Astrocyte of the cerebellum (primary cell): ENCODE results near the gene BBS9.

Experiments used
- DNase-seq: peaks from one replicate; pipeline ENCODE4 v3.0.0-alpha.2; 2011; ENCODE audit warnings: low read depth
- H3K4me3 ChIP-seq: 2 replicates; pipeline ENCODE4 v1.5.1; 2011; ENCODE audit warnings: mild to moderate bottlenecking, low read depth, low read length, moderate library complexity
- in situ Hi-C: cut with HindIII; loops from 2 replicates; pipeline ENCODE4 v1.10.0; 2017; ENCODE audit warnings: low sequenced_read_pairs
- TF ChIP-seq, protein P1 (sequence below): IDR thresholded peaks from 2 replicates; pipeline ENCODE4 v1.5.1; 2012; ENCODE audit warnings: low read length, low read depth, moderate library complexity, mild to moderate bottlenecking; ENCODE audit errors: missing control alignments

BBS9 gene

DNA sequence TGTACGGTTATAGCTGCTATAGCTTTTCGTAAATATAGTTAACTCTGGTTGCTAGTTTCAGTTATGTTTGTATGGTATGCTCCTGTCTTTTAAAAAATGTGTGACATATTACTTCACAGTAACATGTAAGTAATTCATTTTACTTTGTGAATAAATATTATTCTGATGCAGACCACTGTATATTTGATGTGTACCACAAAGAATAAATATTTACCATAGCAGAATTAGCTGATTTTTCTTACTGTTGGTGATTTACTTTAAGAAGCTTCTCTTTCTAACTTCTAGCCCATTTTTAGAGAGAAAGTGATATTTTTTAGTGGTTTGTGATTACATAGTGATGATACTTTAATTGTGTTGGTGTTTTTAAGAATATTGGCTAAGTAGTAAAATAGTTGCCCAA is 292.8 kb downstream of the BBS9 start:
- in situ Hi-C loops = no loop called here
- no peak for DNase-seq
- TF ChIP-seq, protein P1, sequence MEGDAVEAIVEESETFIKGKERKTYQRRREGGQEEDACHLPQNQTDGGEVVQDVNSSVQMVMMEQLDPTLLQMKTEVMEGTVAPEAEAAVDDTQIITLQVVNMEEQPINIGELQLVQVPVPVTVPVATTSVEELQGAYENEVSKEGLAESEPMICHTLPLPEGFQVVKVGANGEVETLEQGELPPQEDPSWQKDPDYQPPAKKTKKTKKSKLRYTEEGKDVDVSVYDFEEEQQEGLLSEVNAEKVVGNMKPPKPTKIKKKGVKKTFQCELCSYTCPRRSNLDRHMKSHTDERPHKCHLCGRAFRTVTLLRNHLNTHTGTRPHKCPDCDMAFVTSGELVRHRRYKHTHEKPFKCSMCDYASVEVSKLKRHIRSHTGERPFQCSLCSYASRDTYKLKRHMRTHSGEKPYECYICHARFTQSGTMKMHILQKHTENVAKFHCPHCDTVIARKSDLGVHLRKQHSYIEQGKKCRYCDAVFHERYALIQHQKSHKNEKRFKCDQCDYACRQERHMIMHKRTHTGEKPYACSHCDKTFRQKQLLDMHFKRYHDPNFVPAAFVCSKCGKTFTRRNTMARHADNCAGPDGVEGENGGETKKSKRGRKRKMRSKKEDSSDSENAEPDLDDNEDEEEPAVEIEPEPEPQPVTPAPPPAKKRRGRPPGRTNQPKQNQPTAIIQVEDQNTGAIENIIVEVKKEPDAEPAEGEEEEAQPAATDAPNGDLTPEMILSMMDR = no peak
- no peak overlapping the region for H3K4me3 ChIP-seq

DNA sequence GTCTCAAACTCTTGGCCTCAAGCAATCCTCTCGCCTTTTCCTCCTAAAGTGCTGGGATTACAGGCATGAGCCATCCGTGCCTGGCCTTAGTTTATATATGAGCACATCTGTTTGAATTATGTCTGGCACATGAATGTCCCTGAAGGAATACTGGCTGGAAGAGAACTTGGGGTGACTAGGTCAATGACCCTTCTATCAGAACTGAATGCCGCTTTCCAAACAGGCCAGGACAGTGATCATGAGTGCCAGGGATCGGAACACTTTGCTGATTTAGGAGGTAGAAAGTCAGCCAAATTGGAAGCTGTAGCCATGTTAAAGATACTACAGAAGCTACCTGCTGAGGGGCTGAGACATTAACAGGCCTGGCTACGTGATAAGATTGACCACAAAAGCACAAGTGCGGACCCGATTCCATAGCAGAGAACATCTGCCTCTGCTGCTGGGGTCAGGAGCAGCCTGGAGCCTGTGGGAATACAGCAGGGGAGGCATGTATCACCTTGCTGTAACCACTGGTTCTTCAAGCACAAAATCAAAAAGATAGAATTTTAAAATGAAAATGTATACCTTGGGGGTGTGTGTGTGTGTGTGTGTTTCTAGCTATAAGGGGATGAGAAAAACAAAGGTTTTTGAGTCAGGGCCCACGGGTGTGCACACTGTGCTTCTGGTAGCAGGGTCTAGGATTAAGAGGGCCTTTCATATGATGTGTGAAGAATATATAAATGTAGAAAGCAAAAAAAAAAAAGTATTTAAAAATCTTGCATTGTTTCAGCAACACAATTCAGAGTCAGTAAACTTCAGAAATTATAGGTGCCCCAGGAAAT is 293.7 kb downstream of the BBS9 start:
- TF ChIP-seq, protein P1 = no peak
- in situ Hi-C loops = no loop called here
- no peak for DNase-seq
- no peak overlapping the region for H3K4me3 ChIP-seq

DNA sequence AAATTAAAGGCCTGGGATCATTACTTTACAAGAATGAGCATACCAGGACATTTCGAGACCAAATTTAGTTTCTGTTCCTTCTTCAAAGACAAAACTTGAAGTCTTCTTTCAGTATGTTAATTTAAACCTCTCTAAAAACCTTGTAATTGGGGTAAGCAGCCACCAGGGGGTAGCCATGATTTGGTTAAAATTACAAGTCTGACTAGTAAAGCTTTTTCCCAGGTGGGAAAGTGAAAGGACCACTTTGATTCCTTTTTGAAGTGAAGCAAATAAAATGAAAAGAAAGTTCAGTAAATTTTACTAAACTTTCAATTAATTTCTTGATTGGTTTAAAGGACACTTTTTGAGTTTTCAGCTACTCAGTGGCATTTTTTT is 294.3 kb downstream of the BBS9 start:
- DNase-seq = no peak
- in situ Hi-C loops = no loop called here
- TF ChIP-seq, protein P1 = no peak
- H3K4me3 ChIP-seq = no peak overlapping the region

DNA sequence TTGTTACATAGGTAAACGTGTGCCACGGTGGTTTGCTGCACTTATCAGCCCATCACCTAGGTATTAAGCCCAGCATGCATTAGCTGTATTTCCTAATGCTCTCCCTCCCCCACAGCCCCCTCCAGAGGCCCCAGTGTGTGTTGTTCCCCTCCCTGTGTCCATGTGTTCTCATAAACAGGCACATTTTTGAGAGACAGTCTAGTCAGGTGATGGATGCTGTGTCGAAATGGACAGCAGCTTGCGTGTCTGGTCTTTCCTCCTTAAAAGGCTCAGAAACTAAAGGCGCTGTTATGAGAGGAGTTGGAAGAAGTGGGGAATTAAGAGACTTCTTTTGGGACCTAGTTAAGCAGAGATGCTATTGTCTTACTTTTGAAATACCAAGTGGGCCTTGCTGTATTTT is 296.0 kb downstream of the BBS9 start:
- in situ Hi-C loops = no loop called here
- no peak for DNase-seq
- TF ChIP-seq, protein P1 = no peak
- no peak overlapping the region for H3K4me3 ChIP-seq

DNA sequence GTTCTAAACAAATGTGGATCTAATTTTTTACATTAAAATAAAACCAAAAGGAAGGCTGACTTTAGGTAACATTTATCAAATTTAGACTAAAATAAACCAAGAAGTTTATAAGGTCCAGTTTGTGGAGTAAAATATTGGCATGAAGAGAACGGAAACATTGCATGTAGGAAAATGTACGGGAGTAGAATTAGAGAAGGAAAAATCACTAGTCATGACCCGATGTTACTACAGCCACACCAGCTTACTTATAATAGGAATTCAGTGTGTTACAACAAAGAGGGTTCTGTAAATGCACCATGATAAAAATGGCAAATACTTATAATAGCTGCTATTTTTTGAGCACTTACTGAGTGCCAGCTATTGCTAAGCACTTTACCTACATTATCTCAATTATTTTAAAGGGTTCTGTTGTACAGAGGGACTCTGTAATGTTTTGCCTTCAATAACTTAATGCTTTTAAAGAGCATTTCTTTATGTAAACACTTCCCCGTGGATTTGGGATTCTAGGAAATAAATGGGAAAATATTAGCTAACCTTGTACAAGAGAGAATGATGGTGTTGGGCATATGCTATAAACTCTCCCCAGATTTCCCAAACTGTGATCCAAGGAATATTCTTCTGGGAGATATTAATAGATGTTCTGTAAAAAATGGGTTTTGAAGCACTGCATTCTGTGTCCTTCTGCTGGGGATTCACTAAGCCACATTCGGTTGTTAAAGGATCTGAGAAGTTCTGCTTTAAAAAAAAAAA is 296.7 kb downstream of the BBS9 start:
- TF ChIP-seq, protein P1 = no peak
- no peak for DNase-seq
- H3K4me3 ChIP-seq = no peak overlapping the region
- in situ Hi-C loops = no loop called here

DNA sequence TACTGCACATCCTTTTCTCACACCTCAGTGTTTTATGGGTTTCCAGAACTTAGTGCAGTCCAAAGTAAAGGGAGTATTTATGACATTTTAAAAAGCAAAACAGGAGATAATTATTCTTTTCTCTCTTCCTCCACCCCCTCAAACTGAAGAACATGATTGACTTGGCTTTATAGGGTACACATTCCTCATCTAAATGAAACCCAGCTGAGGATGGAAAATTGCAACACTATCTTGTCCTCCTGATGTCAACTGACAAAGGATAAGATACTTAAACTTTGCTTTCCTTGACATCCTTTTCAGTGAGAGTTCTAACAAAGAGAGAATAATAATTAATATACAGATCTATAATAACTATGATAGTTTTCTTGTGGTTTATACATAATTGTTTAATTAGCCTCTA is 299.1 kb downstream of the BBS9 start:
- TF ChIP-seq, protein P1 = no peak
- no peak for DNase-seq
- in situ Hi-C loops = no loop called here

More for the DNA sequence above, 299.1 kb downstream of the BBS9 start:
- H3K4me3 ChIP-seq = no peak overlapping the region
